ENCODE measurements around the gene S100A8. TPM values are rescaled to one million over a fixed set of nuclear protein-coding genes. Genes with fewer than 3 reads are reported as not detected.
A peak's percentile ranks its signal among the peaks of the same experiment; 100 is the strongest.

Gene S100A8
- total RNA-seq = 10 to 100 TPM; 19.1 to 37.1 TPM

DNA sequence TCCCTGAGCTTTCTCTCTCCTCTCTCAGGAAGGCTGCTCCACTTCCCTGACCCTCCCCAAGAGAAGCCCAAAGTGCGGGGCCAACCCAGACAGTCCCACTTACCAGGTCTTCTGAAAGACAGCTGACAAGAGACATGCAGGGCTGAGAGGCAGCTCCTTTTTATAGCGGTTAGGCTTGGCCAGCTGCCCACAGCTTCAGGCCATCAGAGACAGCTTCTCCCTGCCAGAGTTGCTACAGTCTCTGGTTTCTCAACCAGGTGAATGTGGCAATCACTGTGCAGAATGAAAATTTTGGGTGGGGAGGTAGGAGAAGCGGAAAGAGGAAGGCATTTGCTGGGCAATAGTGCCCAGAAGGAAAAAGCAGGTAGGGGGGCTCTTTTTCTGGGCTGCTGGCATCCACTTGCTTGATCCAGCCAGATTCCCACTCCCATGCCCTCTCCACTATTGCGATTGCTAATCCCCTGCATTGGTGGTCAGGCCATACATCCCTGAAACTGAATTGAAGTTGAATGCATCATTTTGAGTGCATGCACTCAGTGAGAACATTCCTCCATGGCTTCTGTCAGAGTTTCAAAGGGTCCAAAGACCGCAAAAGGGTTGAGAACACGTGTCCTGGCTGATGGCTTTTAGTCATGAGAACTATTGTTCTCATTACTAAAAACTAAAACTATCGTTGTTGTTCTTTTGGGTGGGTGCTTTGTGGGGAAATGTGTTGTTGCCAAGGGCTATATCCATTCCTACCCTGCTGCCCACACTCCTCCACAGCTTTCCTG lies at the start of gene S100A8:
Gene S100A8 (minus strand): TSS at position 136 of the 773 bp plus-strand sequence. CDS start 538 bp downstream, outside the sequence.
- Histone ChIP-seq H3K4me3 (no peak within 1 kb of the TSS), H3K4me1 (peaks cover 0 to 4% of the 10 kb centered on the region in 2 donors), H3K9me3 (no peaks in the 10 kb centered on the region), H3K36me3 (no peaks in the 10 kb centered on the region), H3K27me3 (no peaks in the 10 kb centered on the region), H3K27ac (no peak within 1 kb of the TSS)
- DNase-seq (ENCODE audit: low spot score) = peak; percentile 72
- TF ChIP-seq, protein P1, sequence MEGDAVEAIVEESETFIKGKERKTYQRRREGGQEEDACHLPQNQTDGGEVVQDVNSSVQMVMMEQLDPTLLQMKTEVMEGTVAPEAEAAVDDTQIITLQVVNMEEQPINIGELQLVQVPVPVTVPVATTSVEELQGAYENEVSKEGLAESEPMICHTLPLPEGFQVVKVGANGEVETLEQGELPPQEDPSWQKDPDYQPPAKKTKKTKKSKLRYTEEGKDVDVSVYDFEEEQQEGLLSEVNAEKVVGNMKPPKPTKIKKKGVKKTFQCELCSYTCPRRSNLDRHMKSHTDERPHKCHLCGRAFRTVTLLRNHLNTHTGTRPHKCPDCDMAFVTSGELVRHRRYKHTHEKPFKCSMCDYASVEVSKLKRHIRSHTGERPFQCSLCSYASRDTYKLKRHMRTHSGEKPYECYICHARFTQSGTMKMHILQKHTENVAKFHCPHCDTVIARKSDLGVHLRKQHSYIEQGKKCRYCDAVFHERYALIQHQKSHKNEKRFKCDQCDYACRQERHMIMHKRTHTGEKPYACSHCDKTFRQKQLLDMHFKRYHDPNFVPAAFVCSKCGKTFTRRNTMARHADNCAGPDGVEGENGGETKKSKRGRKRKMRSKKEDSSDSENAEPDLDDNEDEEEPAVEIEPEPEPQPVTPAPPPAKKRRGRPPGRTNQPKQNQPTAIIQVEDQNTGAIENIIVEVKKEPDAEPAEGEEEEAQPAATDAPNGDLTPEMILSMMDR (IDR thresholded peaks at IDR 0.05) = no peak

DNA sequence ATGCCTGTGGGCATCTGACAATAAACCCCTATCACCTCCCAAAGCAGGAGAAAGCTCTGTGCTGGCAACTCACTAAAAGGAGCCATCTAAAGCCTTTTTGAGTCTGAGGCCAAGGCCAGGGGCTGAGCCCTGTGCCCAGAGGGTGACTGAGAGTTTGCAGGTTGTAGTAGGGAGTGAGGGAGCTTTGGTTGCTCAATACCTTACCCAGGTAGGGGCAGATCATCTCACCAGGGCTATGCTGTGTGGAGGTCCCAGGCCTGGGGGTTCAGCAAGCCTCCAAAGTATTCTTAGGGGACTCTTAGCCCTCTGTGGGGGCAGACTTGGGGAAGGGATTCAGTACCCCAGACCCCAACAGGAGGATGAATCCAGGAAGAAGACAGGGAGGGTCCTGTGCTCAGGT lies 48.4 kb upstream of the S100A8 start:
- H3K4me3 ChIP-seq = no peak overlapping the region
- TF ChIP-seq, protein P1 (IDR thresholded peaks at IDR 0.05) = no peak

DNA sequence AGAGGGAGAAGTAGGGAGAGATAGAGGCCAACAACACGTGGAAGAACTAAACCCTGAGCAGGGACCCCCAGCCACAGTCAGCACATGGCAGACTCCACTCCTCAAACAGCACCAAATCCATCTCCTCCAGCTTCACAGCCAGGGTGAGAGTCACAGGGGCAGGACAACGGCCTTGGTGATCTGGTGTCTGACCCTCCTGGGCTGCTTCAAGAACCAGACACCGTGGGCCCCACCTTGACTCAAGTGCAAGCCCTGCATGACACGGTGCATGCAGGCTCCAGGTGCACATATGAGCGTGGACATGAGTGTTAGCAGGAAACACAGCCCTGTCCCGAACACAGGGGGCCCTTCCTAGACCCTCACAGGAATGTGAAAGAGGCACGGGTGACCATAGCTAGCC lies 47.7 kb upstream of the S100A8 start:
- H3K9me3 ChIP-seq = peaks cover 0 to 4% of the 10 kb centered on the region in 2 donors
- H3K4me3 ChIP-seq = no peak overlapping the region
- H3K27me3 ChIP-seq = no peaks in the 10 kb centered on the region
- H3K4me1 ChIP-seq = no peaks in the 10 kb centered on the region
- TF ChIP-seq, protein P1 (IDR thresholded peaks at IDR 0.05) = no peak
- no peaks in the 10 kb centered on the region for H3K36me3 ChIP-seq
- no peak for DNase-seq (ENCODE audit: low spot score)
- no peak overlapping the region for H3K27ac ChIP-seq

More for the DNA sequence above, 48.4 kb upstream of the S100A8 start:
- no peak for DNase-seq (ENCODE audit: low spot score)
- H3K27ac ChIP-seq = no peak overlapping the region
- no peaks in the 10 kb centered on the region for H3K27me3 ChIP-seq
- no peaks in the 10 kb centered on the region for H3K36me3 ChIP-seq
- no peaks in the 10 kb centered on the region for H3K4me1 ChIP-seq
- H3K9me3 ChIP-seq = peaks cover 0 to 4% of the 10 kb centered on the region in 2 donors

DNA sequence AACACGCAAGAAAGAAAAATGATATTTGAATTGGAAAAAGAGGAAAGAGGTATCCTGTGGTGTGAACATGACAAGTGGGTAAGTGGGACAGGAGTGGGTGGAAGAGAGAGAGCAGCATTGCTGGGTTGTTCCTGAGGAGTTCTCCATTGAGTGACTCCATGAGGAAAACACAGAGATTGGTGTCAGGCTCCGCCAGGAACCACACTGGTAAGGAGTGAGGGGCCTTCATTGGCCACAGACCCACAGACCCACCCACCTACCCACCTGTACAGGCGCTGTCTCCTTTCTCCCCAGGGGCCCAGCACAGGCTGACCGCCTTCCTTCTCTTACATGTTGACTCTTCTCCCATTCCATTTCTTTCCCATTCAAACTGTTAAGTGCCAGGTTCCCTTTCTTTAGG lies 46.4 kb upstream of the S100A8 start:
- no peak overlapping the region for H3K27ac ChIP-seq
- H3K27me3 ChIP-seq = no peaks in the 10 kb centered on the region
- H3K36me3 ChIP-seq = no peaks in the 10 kb centered on the region
- no peak overlapping the region for H3K4me3 ChIP-seq
- H3K9me3 ChIP-seq = no peaks in the 10 kb centered on the region
- DNase-seq (ENCODE audit: low spot score) = no peak
- no peaks in the 10 kb centered on the region for H3K4me1 ChIP-seq
- TF ChIP-seq, protein P1 (IDR thresholded peaks at IDR 0.05) = no peak

DNA sequence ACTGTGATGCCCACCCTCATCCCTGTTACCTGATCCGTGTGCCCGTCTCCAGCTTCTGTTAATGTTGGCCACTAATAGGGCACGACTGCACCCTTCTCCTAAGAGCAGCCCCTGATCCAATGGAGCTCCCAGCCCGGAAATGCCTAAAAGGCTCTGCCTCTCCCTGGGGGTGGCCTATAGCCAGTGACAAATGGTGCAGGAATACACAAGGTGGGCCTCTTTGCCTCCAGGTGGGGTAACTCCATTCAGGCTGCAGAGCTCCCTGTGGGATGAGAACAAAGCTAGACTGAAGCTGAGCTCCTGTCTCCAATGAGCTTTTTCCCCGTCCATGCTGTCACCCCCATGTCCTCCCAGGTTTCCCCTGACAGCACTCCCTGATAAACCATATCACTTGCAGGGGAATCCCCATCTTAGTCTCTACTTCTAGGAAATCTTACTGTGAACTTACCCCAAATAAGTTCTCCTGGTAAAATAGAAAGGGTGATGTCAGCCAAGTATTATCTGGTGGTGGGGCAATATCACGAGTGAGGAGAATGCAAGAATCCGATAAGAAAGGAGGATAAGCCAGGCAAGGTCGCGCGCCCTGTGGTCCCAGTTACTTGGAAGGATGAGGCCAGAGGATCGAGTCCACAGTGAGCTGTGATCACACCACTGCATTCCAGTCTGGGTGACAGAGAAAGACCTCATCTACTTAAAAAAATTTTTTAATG lies 44.0 kb upstream of the S100A8 start:
- Histone ChIP-seq H3K27ac (no peak overlapping the region), H3K4me1 (no peaks in the 10 kb centered on the region), H3K36me3 (no peaks in the 10 kb centered on the region), H3K4me3 (no peak overlapping the region), H3K27me3 (no peaks in the 10 kb centered on the region), H3K9me3 (no peaks in the 10 kb centered on the region)
- TF ChIP-seq, protein P1 (IDR thresholded peaks at IDR 0.05) = no peak
- peak; percentile 46 for DNase-seq (ENCODE audit: low spot score)

Measured in right atrium auricular region (tissue), 2 donors.